Measurements from ENCODE around the gene PPL.
"Not testable (repeated sequence)": the region's sequence is repeated elsewhere in the genome, so short reads cannot be mapped to it uniquely, and the experiment has no call there.

Gene PPL

DNA sequence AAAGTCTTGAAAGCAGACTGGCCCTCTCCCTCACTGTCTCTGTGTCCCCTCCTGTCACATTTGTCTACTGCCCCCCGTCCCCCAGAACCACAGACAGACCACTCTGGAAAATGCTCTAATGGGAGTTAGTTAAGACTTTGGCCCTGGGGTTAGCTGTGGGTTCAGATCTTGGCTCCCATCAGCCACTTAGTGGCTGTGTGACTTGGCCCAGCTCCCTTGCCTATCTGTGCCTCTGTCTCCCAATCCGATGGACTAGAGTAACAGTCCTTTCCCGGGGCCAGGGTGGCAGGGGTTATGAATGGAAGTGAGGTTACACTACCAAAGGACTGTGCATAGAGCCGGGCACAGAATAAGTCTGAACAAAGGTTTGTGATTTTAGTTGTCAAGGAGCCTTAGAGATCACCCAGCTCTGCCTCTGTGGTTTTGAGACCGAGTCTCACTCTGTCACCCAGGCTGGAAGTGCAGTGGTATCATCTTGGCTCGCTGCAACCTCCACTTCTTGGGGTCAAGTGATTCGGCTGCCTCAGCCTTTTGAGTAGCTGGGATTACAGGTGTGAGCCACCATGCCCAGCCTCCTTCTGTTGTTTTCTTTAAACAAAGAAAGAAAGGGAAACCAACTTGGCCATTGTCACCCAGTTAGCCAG is 23.7 kb downstream of the PPL start:
- in situ Hi-C loops (cut with MboI; ENCODE audit: low sequenced_read_pairs), result no loop called here

DNA sequence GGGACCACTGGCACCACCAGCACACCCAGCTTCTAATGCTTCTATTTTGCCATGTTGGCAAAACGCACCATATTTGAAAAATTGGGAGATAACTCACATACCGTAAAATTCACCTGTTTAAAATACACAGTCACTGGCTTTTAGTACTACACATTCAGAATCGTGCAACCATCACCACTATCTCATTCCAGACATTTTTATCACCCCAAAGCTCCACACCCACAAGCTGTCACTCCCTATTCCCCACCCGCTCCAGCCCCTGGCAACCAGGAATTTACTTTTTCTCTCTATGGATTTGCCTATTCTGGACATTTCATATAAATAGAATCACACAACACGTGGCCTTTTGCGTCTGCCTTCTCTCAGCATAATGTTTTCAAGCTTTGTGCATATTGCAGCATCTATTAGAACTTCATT is 25.0 kb downstream of the PPL start:
- in situ Hi-C loops (cut with MboI; ENCODE audit: low sequenced_read_pairs), result no loop called here

DNA sequence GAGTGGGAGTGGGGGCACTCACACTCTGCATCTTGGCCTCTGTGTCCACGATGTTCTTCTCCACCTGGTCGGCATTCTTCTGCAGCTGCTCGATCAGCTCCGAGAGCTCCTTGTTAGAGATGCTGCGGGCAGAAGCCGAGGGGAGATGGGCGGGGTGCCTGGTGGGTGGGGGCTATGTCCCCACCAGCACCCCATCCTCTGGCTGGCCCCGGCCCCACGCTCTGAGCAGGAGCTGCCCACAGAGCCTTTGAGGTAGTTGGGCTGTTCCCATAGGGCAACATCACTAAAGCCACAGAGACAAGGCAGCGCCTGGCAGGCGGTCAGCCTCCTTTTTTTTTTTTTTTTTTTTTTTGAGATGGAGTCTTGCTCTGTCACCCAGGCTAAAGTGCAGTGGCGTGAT is 26.1 kb downstream of the PPL start:
- in situ Hi-C loops (cut with MboI; ENCODE audit: low sequenced_read_pairs), result no loop called here

DNA sequence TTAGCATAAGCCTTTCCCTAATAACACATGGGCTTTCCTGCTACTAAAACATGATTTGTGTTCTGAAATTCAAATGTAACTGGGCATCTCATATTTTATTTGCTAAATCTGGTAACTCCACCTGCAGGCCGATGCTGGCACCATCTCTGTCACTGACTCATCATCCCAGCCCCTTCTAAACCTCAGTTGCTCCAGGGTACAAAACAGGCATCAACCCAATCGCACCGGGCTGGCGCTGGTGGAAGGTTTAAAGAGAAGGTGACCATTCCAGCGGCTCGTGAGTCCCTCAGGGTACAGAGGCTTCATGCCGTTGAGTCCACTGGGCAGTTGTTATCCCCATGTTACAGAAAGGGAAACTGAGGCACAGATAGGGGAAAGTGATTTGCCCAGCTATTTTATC is 27.1 kb downstream of the PPL start:
- in situ Hi-C loops (cut with MboI; ENCODE audit: low sequenced_read_pairs), result no loop called here

DNA sequence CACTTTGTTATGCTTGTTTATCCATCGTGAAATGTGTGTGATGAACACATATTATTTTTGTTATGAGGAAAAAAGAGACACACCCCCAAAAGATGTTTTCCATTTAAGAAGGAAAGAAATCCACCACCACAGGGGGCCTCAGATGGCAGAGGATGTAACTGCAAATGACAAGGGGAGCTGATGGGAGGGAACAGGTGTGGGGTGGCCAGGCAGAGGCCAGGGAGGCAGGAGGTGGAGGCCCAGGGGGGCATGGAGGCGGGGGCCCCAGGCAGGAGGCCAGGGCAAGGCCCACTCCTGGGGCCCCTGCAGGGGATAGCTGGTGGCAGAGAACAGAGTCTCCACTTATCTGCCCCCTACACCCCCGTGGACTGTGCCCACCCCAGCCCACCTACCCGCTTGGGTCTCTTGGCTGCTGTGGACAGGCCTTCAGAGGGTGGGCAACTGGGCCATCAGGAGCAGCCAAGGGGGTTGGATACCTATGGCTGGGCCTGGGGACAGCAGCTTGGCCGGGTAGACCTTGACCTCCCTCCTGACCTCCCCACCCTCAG is 28.0 kb downstream of the PPL start:
- in situ Hi-C loops (cut with MboI; ENCODE audit: low sequenced_read_pairs), result no loop called here

DNA sequence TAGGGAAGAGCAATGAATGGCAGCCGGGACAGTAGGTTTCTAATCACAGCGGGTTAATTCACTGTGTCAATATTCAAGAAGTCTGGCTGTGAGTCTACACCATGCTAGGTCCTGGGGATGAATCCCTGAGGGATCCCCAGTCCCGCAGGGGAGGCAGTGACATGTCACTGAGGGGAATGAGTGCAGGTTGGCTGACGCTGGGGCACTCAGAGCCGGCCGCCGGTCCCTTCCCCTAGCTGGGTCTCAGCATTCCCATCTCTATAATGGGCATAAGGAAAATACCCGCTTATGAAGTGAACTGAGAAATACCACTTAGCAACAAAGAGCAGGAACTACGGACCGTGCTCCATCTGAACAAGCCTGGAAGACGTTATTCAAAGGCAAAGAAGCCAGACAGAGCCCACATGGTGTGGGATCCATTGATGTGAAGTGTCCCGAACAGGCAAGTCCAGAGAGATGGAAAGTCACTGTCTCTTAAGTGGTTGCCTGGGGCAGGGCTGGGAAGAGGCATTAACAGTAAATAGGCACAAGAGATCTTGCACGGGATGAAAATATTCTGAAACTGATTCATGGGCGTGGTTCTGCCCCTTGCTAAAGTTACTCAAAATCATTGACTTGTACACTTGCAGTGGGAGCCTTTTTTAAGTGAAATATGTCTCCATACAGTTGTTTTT is 31.9 kb downstream of the PPL start:
- in situ Hi-C loops (cut with MboI; ENCODE audit: low sequenced_read_pairs), result no loop called here

DNA sequence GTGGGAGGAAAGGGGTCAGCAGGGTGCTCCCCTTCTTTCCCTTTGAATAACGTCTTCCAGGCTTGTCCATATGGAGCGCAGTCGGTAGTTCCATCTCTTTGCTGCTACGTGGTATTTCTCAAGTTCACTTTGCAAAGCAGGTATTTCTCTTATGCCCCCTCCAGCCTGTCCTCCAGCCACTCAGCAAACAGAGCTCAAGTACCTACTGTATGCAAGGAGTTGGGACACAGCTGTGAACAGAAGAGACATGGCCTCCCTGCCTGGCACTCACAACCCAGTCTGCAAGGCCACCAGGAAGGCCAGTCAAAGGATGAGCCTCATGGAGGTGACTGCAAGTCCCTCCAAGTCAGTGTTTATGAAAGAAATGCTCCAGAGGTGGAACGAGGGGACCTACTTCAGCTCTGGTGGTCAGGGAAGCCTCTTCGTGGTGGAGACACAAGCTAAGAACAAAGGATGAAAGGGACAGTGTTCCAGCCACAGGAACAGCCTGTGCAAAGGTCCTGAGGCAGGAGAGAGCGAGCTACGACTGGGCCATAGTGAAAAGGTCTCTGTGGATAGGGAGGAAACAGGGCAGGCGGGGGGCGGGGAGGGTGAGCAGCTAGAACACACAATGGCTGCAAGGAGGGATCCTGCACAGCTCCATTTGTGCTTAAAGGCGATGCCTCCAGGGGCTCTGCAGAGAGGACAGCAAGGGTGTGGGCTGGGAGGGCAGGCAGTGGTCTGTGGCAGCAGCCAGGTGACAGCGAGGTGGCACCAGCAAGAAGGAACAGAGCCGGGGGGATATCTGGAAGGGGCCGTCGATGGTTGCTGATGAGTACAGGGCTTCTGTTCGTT is 32.6 kb downstream of the PPL start:
- in situ Hi-C loops (cut with MboI; ENCODE audit: low sequenced_read_pairs), result no loop called here

DNA sequence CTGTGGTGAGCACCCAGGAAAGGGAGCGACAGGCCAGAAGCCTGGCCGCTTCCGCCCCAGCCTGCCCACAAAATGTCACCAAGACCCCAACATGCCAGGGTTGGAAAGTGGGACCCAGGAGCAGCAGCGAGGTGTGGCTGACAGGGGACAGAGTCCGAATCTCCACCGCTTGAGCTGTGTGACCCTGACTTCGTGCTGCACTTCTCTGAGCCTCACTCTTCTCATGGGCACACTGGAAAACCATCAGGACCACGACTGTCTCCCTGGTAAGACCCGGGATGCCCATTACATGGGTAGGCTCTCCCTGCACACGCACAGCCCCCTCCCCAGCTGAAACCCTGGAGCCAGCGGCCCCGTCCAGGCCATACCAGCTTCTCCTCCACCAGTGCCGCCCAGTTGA is 34.9 kb downstream of the PPL start:
- in situ Hi-C loops (cut with MboI; ENCODE audit: low sequenced_read_pairs), result no loop called here

DNA sequence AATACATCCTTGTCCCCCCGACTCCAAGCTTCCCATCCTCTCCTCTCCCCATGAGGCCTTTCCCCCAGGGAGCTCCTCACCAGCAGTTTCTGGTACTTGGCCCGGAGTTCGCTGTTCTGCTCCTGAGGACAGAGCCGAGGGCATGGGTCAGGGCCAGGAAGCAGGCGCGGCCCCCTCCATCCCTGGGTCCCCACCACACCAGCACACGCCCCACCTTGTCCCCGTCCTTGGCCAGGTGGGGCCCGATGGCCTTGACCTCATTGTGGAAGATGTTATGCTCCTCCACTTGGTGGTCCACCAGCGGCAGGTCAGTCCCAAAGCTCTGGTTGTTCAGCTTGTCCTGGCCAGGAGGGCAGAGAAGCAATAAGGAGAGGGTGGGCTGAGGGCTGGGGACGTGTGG is 36.2 kb downstream of the PPL start:
- in situ Hi-C loops (cut with MboI; ENCODE audit: low sequenced_read_pairs), result no loop called here

DNA sequence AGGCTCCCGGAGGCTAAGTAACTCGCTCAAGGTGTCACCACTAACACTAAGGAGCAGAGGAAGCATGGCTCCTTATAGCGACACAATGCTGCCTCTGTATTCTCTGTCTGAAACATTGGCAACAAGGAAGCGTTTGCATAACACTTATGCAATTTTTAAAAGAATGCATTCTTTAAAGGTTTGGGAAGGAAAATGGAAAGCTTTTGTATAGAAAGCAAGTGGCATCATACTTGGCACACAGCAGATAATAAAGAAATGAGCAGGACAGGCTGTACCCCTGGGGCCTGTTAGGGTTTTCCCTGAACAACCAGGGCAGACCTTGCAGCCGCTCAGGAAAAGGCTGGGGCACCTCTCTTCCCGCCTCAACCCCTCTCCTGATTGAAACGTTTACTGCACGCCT is 36.9 kb downstream of the PPL start:
- in situ Hi-C loops (cut with MboI; ENCODE audit: low sequenced_read_pairs), result no loop called here

DNA sequence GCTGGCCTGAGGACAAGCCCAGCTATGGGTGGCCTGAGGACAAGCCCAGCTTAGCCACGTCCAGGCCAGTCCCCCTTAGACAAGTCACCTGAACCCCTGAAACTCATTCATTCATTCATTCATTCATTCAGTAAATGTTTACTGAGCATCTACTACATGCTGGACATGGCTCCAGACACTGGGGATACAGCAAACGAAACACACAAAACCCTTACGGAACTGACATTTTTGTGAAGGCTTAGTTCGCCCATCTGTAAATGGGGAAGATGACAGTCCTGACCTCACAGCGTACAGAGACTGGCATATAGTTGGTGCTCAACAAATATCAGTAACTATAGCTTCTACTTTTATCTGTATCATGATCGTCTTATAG is 37.5 kb downstream of the PPL start:
- in situ Hi-C loops (cut with MboI; ENCODE audit: low sequenced_read_pairs), result no loop called here

DNA sequence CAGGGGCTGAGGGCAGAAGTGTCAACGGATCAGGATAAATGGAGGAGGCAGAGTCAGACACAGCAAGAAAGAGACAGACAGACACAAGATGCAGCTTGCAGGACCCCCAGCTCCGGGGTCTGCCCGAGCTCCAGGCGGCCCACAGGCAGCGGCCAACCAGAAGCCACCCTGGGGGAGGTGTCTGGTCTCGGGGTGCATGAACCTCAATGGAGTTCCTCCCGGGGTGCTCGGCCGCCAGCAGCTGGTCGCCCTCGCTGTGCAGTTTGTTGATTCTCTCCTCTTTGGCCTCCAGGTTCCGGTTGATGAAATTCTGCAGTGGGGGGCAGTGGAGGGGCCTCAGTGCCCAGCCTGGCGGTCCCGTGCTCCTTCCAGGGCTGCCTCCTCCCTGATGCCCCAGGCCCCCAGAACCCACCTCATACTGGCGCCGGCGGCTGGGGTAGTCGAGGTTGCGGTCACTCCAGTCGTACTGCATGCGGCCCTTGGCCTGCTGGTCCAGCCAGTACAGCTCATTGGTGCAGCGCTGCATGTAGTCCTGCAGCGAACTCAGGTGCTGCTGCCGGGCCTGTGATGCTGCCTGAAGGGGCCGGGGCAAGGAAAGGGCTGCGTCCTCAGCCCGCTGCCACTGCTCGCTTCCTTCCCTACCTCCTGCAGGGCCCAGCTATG is 38.0 kb downstream of the PPL start:
- in situ Hi-C loops (cut with MboI; ENCODE audit: low sequenced_read_pairs), result no loop called here

DNA sequence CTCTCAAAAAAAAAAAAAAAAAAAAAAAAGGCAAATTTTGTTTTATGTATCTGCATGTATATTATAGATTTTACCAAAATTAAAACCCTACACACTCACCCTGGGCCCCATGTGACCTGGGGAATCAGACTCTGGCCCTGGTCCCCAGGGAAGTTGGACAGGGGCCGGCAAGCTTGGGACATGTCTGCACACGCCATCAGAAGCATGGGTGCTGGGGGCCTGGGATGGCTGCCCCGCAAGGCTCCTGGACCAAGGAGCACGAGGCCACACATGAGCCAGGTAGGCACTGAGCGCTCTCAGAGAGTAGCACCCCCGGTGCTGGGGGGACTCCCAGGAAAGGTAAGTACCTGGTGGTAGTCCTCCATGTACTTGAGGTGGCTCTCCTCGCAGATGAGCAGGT is 39.6 kb downstream of the PPL start:
- in situ Hi-C loops (cut with MboI; ENCODE audit: low sequenced_read_pairs), result no loop called here

DNA sequence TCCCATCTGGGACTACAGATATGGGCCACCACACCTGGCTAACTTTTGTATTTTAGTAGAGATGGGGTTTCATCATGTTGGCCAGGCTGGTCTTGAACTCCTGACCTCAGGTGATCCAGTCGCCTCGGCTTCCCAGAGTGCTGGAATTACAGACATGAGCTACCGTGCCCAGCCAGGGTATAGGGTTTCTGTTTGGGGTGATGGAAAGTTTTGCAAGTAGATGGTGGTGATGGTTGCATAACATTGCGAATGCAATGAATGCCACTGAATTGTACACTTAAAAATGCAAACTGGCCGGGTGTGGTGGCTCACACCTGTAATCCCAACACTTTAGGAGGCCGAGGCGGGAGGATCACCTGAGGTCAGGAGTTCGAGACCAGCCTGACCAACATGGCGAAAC is 40.2 kb downstream of the PPL start:
- in situ Hi-C loops (cut with MboI; ENCODE audit: low sequenced_read_pairs), result not testable (repeated sequence)

DNA sequence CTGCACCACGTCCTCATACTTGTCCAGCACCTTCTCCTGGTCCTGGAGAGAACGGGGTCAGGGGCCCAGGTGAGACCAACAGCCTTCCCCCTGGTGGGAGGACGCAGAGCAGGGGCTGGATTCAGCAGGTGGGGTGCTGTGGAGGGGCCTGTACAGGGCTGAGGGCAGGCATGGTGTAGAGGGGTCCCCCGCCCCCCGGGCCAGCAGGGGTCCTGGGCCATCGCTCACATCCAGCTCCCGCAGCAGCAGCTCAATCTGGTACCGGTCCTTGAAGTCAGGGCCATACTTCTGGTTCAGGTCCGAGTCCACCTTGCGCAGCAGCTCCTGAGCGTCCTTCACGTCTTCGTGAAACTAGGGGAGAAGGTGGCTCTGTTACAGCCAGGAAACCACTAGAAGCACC is 41.6 kb downstream of the PPL start:
- in situ Hi-C loops (cut with MboI; ENCODE audit: low sequenced_read_pairs), result no loop called here

DNA sequence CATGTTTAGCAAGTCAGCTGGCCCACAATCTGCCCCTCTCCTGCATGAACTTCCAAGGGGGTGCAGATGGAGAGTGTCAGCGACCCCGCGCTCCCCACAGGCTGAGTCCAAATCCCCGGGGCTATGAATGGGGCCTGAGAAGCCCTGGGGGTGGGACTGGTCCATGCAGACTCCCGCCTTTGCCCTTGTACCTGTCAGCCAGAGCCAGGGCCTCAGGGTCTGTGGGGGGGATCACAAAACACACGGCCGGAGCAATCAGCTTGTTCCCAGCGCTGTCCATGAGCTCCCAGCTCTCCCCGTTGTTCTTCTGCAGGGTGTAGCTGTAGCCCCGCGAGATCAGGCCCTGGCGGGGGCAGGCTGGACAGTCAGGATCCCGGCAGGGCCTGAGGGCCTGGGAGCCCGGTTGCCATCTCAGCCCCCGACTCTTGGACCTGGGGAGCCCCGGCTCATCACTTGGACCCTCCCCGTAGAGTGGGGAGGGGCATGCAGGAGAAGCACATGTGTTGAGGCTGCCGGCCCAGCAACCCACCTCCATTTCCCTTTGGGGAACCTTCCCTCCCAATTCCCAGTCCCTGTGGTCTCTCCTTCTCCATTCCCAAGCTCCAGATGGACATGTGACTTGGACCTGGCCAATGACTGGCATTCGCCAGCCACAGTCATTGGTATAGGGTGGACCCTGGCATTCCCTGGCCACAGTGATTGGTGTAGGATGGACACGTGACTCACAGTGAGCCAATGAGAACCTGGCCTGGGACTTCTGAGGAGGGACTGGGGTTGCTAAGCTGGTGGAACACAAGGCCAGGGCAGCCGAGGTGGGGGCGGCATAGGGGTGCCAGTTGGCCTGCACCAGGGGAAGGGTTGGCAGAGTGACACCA is 42.4 kb downstream of the PPL start:
- in situ Hi-C loops (cut with MboI; ENCODE audit: low sequenced_read_pairs), result no loop called here

DNA sequence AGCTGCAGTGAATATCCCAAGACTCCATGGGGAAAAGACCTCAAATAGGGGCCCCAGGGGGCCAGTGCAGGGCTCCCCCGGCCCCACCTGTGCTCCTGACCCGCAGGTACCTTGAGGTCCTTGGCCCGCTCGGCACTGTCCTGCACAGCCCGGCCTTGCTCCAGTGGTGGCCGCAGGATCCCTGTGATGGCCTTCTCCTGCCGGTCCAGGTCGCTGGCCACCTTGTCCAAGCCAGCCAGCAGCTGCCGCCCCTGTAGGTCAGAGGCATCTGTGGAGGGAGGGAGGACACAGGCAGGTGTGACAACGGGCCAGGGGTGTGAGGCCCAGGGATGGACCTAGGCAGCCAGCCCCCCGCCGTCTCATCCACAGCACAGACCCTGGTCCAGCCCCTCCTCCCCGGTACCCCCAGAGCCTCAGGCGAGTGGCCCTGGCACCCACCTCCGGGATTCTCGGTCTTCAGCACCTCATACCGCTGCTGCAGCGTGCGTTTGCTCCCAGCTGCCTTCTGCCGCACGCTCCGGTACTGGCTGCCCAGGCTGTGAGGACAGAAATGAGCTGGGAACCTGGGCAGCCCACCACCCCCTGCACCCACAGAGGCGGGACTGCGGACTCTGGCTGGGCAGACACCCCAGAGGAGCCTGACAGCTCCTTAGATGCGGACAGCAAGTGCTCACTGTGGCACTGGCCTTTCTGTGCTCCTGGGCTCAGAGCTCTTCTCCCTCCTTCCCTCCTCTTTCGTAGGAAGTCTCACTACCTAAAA is 43.7 kb downstream of the PPL start:
- in situ Hi-C loops (cut with MboI; ENCODE audit: low sequenced_read_pairs), result no loop called here

DNA sequence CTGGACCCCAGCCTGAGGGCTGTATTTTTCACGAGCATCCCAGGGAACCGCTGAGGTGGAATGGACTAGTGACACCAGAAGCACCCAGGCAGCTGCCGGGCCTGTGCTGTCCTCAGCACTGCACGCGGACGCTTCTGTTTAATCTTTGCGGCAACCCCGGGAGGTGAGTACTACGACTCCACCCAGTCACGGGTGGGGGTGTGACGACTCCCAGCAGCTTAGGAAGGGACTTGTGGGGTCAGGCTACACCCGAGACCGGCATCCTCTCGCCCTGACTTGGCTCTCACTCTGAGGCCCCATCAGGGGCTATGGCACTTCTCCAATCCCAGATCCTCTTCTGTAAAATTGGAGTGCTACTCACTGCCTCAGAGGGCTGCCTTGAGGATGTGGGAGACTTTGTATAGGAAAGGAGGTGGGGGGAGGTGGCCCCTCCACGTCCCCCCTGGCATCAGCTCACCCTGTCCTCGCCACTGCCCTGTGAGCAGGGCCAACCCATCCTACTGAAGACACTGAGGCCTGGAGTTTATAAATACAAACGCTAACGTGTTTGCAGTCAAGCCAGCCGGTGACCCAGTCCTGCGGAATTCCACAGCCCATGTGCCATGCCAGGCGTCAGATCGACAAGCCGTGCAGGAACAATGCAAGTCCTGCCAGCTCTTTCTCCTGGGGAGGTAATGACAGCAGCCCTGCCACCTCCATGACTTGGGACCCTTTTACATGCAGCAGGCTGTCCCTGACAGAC is 44.4 kb downstream of the PPL start:
- in situ Hi-C loops (cut with MboI; ENCODE audit: low sequenced_read_pairs), result no loop called here

DNA sequence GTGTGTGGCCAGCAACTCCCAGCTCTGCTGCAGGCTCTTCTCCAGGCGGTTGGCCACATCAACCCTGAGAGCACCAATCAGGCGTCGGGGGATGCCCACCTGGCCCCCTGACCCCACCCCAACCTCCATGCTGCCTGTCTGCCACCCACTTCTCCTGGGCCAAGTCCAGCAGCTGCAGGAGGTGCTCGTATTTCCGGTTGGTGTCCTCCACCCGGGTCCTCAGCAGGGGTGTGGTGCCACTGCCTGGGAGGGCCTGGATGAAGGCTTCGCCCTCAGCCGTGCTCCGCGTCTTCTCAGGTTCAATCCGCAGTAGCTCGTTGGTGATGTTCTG is 45.1 kb downstream of the PPL start:
- in situ Hi-C loops (cut with MboI; ENCODE audit: low sequenced_read_pairs), result no loop called here
